Parathyroid adenoma (tissue), 2 donors: ENCODE measurements around the gene SH3GLB2.

Experiments used
- H2AFZ ChIP-seq: fragments of 300-600 bp; sonication (generic); one replicate; pipeline ENCODE4 v1.7.0; 2017; ENCODE audit warnings: antibody characterized with exemption, mild to moderate bottlenecking
- H3K27ac ChIP-seq: fragments of 300-600 bp; sonication (generic); one replicate; pipeline ENCODE4 v1.7.0; 2017
- H3K27me3 ChIP-seq: fragments of 300-600 bp; sonication (generic); one replicate; pipeline ENCODE4 v1.7.0; 2017; ENCODE audit warnings: low read length; ENCODE audit not compliant: control insufficient read depth, insufficient read depth
- H3K36me3 ChIP-seq: fragments of 300-600 bp; sonication (generic); one replicate; pipeline ENCODE4 v1.7.0; 2017; ENCODE audit warnings: low read length; ENCODE audit not compliant: control insufficient read depth, insufficient read depth
- H3K4me1 ChIP-seq: fragments of 300-600 bp; sonication (generic); one replicate; pipeline ENCODE4 v1.7.0; 2017; ENCODE audit warnings: control low read depth
- H3K4me2 ChIP-seq: fragments of 300-600 bp; sonication (generic); one replicate; pipeline ENCODE4 v1.7.0; 2017; ENCODE audit warnings: low read length
- H3K4me3 ChIP-seq: fragments of 300-600 bp; sonication (generic); one replicate; pipeline ENCODE4 v1.7.0; 2017; ENCODE audit warnings: low read depth, low read length
- H3K79me2 ChIP-seq: fragments of 300-600 bp; sonication (generic); one replicate; pipeline ENCODE4 v1.7.0; 2017; ENCODE audit warnings: control low read depth
- H3K9ac ChIP-seq: fragments of 300-600 bp; sonication (generic); one replicate; pipeline ENCODE4 v1.7.0; 2017; ENCODE audit warnings: mild to moderate bottlenecking
- H3K9me3 ChIP-seq: fragments of 300-600 bp; sonication (generic); one replicate; pipeline ENCODE4 v1.7.0; 2017; ENCODE audit warnings: low read length; ENCODE audit not compliant: control insufficient read depth
- CTCF ChIP-seq: fragments of 300-600 bp; sonication (generic); IDR thresholded peaks from one replicate; pipeline ENCODE4 v1.7.0; 2017; ENCODE audit warnings: antibody characterized with exemption, mild to moderate bottlenecking
- donor health status: primary hyperparathyroidism.

SH3GLB2 gene

GRCh38 chr9:129042016-129042415 is 13.9 kb upstream of the SH3GLB2 start:
- no peak overlapping the region for H3K9ac ChIP-seq
- H3K4me3 ChIP-seq, result no peak overlapping the region
- H3K79me2 ChIP-seq, result peaks cover 18% of the 10 kb centered on the region
- H2AFZ ChIP-seq, result no peak overlapping the region
- TF ChIP-seq CTCF, result no peak
- H3K9me3 ChIP-seq, result no peaks in the 10 kb centered on the region
- H3K36me3 ChIP-seq, result no peaks in the 10 kb centered on the region
- H3K27me3 ChIP-seq, result no peaks in the 10 kb centered on the region
- H3K4me2 ChIP-seq, result no peak overlapping the region
- H3K27ac ChIP-seq, result no peak overlapping the region
- no peaks in the 10 kb centered on the region for H3K4me1 ChIP-seq

- Histone ChIP-seq H3K36me3 (no peaks in the 10 kb centered on the region), H3K9ac (no peak overlapping the region), H3K27ac (no peak overlapping the region)
Observed at GRCh38 chr9:129040113-129040643, 12.0 kb upstream of the SH3GLB2 start.

GRCh38 chr9:129038109-129038852 is 10.2 kb upstream of the SH3GLB2 start:
- H3K9me3 ChIP-seq, result no peaks in the 10 kb centered on the region
- no peak overlapping the region for H3K27ac ChIP-seq
- peaks cover 18% of the 10 kb centered on the region for H3K79me2 ChIP-seq
- peak overlapping the region; percentile 94 for H3K4me3 ChIP-seq
- H3K4me2 ChIP-seq, result peak overlapping the region; percentile 77
- TF ChIP-seq CTCF, result no peak
- no peaks in the 10 kb centered on the region for H3K36me3 ChIP-seq
- no peak overlapping the region for H2AFZ ChIP-seq
- no peak overlapping the region for H3K9ac ChIP-seq
- H3K27me3 ChIP-seq, result no peaks in the 10 kb centered on the region
- no peaks in the 10 kb centered on the region for H3K4me1 ChIP-seq

More at GRCh38 chr9:129040113-129040643, 12.0 kb upstream of the SH3GLB2 start:
- Histone ChIP-seq H2AFZ (no peak overlapping the region), H3K4me1 (no peaks in the 10 kb centered on the region), H3K9me3 (no peaks in the 10 kb centered on the region), H3K4me3 (no peak overlapping the region), H3K79me2 (peaks cover 18% of the 10 kb centered on the region), H3K27me3 (no peaks in the 10 kb centered on the region), H3K4me2 (no peak overlapping the region)
- no peak for TF ChIP-seq CTCF

- H3K4me1 ChIP-seq, result no peaks in the 10 kb centered on the region
Observed at GRCh38 chr9:129037767-129038098, 9.6 kb upstream of the SH3GLB2 start.

More at GRCh38 chr9:129037767-129038098, 9.6 kb upstream of the SH3GLB2 start:
- H3K4me2 ChIP-seq, result peak overlapping the region; percentile 77
- no peak for TF ChIP-seq CTCF
- H3K27ac ChIP-seq, result no peak overlapping the region
- no peak overlapping the region for H2AFZ ChIP-seq
- peaks cover 18% of the 10 kb centered on the region for H3K79me2 ChIP-seq
- H3K27me3 ChIP-seq, result no peaks in the 10 kb centered on the region
- H3K4me3 ChIP-seq, result peak overlapping the region; percentile 94
- H3K9me3 ChIP-seq, result no peaks in the 10 kb centered on the region
- no peak overlapping the region for H3K9ac ChIP-seq
- no peaks in the 10 kb centered on the region for H3K36me3 ChIP-seq
